HG03432 (cell line): ENCODE data around the gene ARHGAP18.

Source experiments
- ATAC-seq: cut with Tn5 transposase; IDR thresholded peaks from one replicate; pipeline ENCODE4 v1.9.1; 2021; ENCODE audit warnings: mild to moderate bottlenecking, moderate library complexity; ENCODE audit not compliant: unreplicated experiment

ARHGAP18 gene

GRCh38 chr6:129623008-129623732 lies 86.8 kb downstream of the ARHGAP18 start:
- ATAC-seq, result peak; percentile 84

DNA sequence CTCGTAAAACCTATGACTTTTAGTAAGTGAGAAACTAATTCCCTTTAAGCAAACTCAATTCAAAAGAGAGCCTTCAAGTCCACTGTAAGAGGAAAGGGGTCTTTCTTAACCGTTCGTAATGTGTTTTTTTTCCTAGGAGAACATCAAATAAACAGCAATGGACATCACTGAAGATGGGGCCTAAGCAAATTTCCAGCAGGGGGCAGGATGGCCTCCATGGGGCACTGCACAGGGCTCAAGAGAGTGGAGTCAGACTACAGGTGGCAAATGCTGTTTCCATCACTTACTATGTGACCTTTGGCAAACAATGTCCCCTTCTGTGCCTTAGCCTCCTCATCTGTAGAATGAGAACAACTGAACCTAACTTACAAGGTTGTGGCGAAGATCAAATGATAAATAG lies 88.7 kb downstream of the ARHGAP18 start:
- ATAC-seq, result no peak

DNA sequence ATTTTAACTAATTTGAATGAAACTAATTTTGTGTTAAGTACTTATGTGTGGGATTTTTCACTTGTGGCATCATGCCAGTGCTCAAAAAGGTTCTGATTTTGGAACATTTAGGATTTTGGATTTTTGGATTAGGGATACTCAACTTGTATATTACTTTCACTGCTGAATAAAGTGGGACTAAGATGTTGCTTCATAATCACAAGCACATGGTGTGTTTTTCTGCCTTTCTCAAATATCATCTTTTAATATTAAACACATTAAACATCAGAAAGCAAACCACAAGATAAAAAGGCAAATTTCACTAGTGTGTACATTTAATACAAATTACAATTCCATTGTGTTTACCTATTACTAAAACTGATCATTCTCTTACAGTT lies 89.8 kb downstream of the ARHGAP18 start:
- ATAC-seq, result no peak

- no peak for ATAC-seq
Observed at GRCh38 chr6:129619579-129620233, 90.3 kb downstream of the ARHGAP18 start.

DNA sequence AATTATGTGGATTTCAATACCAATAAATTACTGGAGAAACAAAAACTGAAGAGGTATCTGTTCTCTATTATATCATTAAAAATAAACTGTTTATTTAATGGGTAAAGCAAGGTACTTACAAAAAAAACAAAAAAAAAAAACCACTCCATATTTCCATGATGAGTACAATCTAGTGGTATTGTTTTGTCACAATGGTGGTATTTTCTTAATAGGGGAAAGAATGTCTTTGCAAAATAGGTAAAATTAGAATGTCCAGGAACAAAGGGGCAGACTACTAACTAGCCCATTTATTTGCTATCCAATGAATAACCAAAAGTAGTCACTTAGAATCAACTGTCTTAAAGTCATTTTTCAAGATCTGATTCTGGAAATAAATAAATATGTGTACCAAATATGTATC lies 92.0 kb downstream of the ARHGAP18 start:
- no peak for ATAC-seq

DNA sequence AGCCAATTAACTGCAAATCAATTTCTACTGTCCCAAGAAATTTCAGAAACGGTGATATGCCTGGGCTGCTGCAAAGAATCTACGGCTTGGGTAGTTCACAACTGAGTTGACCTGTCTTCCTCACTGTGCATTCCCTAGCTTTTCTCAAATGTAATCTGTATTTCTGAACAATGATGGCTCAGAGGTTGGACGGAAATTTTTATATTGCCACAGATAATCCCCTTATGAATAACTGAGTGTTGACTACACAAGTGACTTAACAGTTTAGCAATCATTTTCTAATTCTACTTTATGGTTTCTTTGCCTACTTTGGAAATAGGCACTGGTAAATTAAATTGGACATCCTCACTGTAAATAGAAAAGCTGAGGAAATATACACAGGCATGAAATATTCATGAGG lies 94.5 kb downstream of the ARHGAP18 start:
- ATAC-seq, result no peak

DNA sequence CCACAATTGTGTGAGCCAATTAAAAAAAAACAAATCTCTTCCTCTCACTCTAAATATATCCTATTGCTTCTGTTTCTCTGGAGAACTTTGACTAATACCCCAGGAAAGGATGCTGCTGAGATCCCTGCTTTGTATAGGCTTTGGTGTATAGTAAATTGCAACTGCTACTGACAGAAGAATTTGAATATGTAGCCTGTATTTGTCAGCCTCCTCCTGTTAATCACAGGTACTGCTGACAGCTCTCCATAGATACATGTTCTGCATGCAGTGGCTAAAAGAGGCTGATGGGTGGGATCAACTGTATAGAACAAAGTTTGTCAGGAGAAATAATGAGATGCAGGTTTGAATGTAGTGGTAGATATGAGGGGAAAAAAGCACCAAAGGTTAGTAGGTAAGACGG lies 95.0 kb downstream of the ARHGAP18 start:
- no peak for ATAC-seq

GRCh38 chr6:129614464-129614863 lies 95.5 kb downstream of the ARHGAP18 start:
- no peak for ATAC-seq

DNA sequence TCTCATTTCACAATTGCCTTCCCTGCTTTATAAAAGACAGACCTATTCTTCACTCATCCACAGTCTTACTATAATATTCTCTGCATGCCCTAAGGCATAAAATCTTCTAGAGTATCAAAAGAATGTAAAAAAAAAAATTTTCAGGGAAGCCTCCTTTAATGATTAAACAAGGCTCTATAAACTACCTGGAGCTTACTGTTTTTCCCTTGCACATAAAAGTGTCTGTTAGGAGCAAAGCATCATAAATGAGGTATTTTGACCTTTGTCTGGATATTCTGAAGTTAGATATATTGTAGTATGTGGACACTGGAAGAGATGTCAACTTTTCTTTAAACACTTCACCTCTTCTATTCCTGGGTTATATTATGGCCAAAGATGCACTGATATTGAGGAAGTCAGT lies 97.5 kb downstream of the ARHGAP18 start:
- ATAC-seq, result no peak

- ATAC-seq, result no peak
Observed at GRCh38 chr6:129609635-129610034, 100.3 kb downstream of the ARHGAP18 start.

DNA sequence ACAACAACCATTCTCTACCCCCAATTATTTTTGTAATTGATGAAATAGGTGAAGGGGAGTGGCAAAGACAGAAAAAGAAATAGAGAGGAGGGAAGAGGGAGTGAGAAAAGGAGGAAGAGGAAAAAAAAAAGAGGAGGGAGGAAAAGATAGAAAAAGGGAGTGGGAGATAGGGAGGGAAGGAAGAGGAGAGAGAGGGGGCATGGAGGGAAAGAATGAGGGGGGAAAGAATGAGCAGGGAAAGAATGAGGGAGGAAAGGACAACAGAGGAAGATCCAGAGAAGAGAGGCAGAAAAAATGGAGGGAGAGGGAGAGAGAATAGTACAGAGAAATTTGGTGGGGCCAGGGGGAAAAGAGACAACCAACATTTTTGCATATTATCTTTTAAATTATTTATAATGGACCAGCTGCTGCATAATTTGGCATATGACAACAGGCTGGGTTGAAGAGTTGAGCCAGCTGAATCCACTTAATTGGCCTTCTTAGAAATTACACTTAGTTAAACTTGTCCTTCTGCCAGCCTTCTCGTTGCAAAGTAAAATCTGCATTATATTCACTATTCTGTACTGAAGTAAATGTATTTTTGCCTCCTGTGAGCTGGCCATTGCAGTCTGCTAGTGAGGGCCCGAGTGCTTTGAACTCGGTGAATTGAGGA lies 101.0 kb downstream of the ARHGAP18 start:
- no peak for ATAC-seq

- no peak for ATAC-seq
Observed at GRCh38 chr6:129607581-129608186, 102.3 kb downstream of the ARHGAP18 start.

- ATAC-seq, result peak; percentile 63
Observed at GRCh38 chr6:129606664-129607063, 103.3 kb downstream of the ARHGAP18 start.

DNA sequence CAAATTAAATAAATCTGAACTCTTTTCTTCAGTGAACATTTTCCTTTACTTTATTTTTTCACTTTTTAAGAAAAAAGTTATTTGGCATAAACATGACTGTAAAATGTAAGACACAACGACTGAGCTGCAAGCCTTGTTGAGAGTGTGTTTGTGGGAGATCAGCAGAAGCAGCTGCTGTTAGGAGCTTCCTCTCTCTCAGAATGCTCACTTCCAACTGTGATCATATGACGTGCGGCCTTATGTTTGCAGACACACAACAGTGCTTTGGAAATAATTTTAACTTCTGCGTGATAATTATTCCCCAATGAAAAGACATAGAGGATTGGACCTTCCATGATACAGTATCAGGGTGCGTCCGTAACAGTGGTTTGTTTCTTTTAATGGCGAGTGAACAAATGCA lies 104.0 kb downstream of the ARHGAP18 start:
- ATAC-seq, result no peak

GRCh38 chr6:129605095-129605494 lies 104.9 kb downstream of the ARHGAP18 start:
- no peak for ATAC-seq

GRCh38 chr6:129604321-129604720 lies 105.7 kb downstream of the ARHGAP18 start:
- no peak for ATAC-seq

- ATAC-seq, result no peak
Observed at GRCh38 chr6:129603741-129604140, 106.2 kb downstream of the ARHGAP18 start.

DNA sequence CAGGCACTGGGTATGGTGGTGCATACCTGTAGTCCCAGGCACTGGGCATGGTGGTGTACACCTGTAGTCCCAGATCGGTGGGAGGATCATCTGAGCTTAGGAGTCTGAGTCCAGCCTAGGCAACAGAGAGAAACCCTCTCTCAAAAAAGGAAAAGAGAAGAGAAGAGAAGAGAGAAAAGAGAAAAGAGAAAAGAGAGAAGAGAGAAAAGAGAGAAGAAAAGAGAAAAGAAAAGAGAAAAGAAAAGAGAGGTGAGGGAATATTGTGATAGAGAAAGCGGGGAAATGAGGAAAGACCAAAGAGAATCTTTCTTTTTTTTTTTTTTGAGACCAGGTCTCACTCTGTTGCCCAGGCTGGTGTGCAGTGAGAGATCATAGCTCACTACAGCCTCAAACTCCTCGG lies 108.7 kb downstream of the ARHGAP18 start:
- no peak for ATAC-seq

DNA sequence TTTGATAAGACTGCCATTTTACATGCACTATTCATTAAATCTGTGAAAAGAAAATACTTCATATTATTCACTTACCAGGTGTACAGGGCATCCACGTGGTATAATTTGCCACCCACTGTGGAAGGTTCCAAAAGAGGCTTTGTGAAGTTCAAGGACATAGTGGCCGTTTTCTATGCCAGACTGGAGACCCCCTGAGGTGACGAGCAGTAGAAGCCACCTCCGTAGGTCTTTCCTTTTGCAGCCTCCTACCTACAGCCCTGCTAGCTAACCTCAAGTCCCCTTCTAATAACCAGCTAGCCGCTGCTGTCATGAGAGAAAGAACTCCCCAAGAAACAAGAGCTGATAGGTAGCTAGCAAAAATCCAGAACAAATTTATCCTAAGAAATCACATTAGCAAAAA lies 110.5 kb downstream of the ARHGAP18 start:
- ATAC-seq, result no peak

DNA sequence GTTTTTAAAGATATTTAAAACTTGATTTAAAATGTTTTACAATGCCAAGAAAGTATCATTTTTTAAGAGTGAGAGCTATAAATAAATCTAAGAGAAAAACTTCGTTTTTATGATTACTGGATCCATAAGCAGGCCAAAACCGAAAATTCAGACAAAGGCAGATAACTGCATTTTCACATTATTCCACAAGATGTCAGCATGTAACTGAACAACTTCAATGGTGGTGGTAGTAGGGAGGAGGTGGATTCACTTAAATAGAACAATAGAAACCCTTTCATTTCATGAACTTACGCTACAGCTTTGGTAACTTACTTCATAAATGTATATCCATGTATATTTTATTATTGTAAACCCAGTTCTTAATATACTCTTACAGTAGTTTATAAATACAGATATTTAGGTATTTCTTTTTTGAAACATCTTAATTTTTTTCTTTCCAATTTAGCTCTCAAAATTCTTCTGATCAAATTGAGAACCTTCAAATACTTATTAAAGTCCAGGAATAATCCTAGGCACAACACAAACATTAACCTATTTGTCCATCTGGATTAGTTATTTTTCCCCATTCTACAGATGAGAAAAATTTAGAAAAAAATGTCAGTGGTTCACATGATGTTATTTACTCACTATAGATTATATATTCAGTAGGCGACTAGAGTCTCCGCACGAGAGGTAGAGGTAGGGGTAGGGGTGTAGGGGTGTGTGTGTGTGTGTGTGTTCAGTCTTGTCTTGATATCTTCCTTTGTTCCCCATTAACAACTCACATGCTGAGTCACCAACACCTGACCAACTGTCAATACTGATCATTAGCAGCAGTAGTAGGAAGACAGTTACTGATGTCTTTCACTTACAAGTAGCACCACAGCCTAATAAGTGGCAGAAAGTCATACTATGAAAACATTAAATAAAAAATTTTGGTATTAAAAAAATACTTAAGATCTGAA lies 111.5 kb downstream of the ARHGAP18 start:
- peak; percentile 67 for ATAC-seq
